ENCODE data around the gene RXRA. TPM values are rescaled to one million over a fixed set of nuclear protein-coding genes. Genes with fewer than 3 reads are reported as not detected.

The RXRA gene
- total and polyA plus RNA-seq, 4 donors: 41.5 to 116 (median 74.1) TPM

DNA sequence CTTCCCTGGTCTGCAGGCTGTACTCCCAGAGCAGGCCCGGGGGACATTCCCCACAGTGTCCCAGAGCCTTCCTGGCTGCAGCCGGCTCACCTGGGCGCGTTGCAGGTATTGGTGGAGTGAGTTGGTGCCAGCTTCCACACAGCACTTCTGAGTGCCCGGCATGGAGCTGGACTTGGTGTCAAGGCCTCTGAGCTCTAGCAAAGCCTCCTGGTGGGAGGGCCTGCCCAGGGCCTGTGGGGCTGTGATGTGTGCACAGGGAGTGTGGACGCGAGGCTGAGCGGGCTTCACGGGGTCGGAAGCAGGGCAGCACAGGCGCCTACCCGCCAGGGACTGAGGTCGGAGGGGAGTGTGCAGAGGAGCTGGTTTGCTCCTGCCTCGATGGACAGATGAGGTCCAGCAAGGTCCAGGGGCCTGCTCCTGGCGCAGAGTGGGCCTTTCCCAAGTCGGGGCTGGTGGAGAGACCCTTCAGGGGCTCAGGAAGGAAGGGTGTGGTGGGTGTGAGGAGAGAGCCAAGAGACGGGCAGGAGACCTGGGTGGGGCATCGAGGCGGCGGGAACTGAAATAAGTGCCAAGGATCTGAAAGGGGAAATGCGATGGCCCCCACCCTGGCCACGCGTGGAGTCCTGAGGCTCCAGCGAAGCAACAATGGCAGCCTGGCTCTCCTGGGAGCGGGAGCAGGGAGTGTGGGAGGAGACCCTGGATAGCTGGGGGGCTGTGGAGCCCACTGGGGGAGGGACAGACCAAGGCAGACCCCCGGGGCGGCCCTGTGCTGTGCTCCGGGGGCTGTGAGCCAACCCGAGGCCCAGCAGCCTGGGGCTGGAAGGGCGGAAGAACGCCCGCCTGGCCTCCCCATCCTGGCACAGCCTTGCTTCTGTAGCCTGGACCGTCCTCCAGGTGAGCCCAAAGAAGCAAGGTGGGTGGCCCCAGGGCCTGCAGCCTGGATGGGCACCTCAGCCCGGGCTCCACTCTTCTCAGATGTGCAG, 78.4 kb downstream of the RXRA start:
- Histone ChIP-seq H3K36me3 (ENCODE audit: control insufficient read depth in 4 of 4, insufficient read depth in 3 of 4, low read depth in 1 of 4, low read length in 3 of 4) (peaks cover 0 to 15% (median 3%) of the 10 kb centered on the region in 4 donors), H3K4me3 (ENCODE audit: low read depth in 1 of 3, low read length in 3 of 3) (no peak overlapping the region), H3K9ac (ENCODE audit: low read depth in 1 of 2, low read length in 2 of 2) (no peak overlapping the region), H3K27me3 (ENCODE audit: control insufficient read depth in 4 of 4, insufficient read depth in 4 of 4, low read length in 3 of 4) (no peaks in the 10 kb centered on the region), H3K27ac (ENCODE audit: low read depth in 1 of 2, low read length in 2 of 2) (peak overlapping the region; percentile 72 to 78), H3K4me1 (ENCODE audit: control insufficient read depth in 4 of 4, insufficient read depth in 4 of 4, low read length in 3 of 4) (peaks cover 54 to 100% (median 90%) of the 10 kb centered on the region in 4 donors), H3K9me3 (ENCODE audit: control insufficient read depth in 4 of 4, low read length in 3 of 4) (no peaks in the 10 kb centered on the region)
- DNase-seq (ENCODE audit: low spot score): no peak
- TF ChIP-seq, protein P1, sequence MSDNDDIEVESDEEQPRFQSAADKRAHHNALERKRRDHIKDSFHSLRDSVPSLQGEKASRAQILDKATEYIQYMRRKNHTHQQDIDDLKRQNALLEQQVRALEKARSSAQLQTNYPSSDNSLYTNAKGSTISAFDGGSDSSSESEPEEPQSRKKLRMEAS (IDR thresholded peaks at IDR 0.05): no peak
- TF ChIP-seq FOXA1 (IDR thresholded peaks at IDR 0.05) (no peak), GABPA (IDR thresholded peaks at IDR 0.05 in 1 of 2, conservative IDR thresholded peaks at IDR 0.05 in 1 of 2) (no peak), JUND (IDR thresholded peaks at IDR 0.05) (no peak), NR2F2 (IDR thresholded peaks at IDR 0.05) (no peak), EGR1 (IDR thresholded peaks at IDR 0.05; ENCODE audit: low read depth in 2 of 2) (no peak), HNF4A (conservative IDR thresholded peaks at IDR 0.05) (no peak), TAF1 (conservative IDR thresholded peaks at IDR 0.05) (no peak), FOXA2 (IDR thresholded peaks at IDR 0.05) (no peak), RAD21 (IDR thresholded peaks at IDR 0.05) (no peak), HNF4G (IDR thresholded peaks at IDR 0.05) (no peak), SP1 (IDR thresholded peaks at IDR 0.05) (no peak), RXRA (IDR thresholded peaks at IDR 0.05) (no peak), YY1 (IDR thresholded peaks at IDR 0.05) (no peak)
- TF ChIP-seq, protein P2, sequence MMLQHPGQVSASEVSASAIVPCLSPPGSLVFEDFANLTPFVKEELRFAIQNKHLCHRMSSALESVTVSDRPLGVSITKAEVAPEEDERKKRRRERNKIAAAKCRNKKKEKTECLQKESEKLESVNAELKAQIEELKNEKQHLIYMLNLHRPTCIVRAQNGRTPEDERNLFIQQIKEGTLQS (IDR thresholded peaks at IDR 0.05): no peak
- TF ChIP-seq, protein P3, sequence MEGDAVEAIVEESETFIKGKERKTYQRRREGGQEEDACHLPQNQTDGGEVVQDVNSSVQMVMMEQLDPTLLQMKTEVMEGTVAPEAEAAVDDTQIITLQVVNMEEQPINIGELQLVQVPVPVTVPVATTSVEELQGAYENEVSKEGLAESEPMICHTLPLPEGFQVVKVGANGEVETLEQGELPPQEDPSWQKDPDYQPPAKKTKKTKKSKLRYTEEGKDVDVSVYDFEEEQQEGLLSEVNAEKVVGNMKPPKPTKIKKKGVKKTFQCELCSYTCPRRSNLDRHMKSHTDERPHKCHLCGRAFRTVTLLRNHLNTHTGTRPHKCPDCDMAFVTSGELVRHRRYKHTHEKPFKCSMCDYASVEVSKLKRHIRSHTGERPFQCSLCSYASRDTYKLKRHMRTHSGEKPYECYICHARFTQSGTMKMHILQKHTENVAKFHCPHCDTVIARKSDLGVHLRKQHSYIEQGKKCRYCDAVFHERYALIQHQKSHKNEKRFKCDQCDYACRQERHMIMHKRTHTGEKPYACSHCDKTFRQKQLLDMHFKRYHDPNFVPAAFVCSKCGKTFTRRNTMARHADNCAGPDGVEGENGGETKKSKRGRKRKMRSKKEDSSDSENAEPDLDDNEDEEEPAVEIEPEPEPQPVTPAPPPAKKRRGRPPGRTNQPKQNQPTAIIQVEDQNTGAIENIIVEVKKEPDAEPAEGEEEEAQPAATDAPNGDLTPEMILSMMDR (IDR thresholded peaks at IDR 0.05; ENCODE audit: low read depth, low read length, missing input control): no peak
- TF ChIP-seq, protein P4, sequence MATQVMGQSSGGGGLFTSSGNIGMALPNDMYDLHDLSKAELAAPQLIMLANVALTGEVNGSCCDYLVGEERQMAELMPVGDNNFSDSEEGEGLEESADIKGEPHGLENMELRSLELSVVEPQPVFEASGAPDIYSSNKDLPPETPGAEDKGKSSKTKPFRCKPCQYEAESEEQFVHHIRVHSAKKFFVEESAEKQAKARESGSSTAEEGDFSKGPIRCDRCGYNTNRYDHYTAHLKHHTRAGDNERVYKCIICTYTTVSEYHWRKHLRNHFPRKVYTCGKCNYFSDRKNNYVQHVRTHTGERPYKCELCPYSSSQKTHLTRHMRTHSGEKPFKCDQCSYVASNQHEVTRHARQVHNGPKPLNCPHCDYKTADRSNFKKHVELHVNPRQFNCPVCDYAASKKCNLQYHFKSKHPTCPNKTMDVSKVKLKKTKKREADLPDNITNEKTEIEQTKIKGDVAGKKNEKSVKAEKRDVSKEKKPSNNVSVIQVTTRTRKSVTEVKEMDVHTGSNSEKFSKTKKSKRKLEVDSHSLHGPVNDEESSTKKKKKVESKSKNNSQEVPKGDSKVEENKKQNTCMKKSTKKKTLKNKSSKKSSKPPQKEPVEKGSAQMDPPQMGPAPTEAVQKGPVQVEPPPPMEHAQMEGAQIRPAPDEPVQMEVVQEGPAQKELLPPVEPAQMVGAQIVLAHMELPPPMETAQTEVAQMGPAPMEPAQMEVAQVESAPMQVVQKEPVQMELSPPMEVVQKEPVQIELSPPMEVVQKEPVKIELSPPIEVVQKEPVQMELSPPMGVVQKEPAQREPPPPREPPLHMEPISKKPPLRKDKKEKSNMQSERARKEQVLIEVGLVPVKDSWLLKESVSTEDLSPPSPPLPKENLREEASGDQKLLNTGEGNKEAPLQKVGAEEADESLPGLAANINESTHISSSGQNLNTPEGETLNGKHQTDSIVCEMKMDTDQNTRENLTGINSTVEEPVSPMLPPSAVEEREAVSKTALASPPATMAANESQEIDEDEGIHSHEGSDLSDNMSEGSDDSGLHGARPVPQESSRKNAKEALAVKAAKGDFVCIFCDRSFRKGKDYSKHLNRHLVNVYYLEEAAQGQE (IDR thresholded peaks at IDR 0.05): no peak
- TF ChIP-seq, protein P5, sequence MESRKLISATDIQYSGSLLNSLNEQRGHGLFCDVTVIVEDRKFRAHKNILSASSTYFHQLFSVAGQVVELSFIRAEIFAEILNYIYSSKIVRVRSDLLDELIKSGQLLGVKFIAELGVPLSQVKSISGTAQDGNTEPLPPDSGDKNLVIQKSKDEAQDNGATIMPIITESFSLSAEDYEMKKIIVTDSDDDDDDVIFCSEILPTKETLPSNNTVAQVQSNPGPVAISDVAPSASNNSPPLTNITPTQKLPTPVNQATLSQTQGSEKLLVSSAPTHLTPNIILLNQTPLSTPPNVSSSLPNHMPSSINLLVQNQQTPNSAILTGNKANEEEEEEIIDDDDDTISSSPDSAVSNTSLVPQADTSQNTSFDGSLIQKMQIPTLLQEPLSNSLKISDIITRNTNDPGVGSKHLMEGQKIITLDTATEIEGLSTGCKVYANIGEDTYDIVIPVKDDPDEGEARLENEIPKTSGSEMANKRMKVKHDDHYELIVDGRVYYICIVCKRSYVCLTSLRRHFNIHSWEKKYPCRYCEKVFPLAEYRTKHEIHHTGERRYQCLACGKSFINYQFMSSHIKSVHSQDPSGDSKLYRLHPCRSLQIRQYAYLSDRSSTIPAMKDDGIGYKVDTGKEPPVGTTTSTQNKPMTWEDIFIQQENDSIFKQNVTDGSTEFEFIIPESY (IDR thresholded peaks at IDR 0.05): no peak
- WGBS: 65% methylated on average over 34 of the region's 34 CpGs
